Measurements from ENCODE around the gene COL12A1. TPM values are rescaled to one million over a fixed set of nuclear protein-coding genes. Genes with fewer than 3 reads are reported as not detected.

COL12A1 gene
- total RNA-seq, 1 donor from 2014 or later, result not detected

- Mint-ChIP-seq H3K27me3 (ENCODE audit: low read depth) (no peaks in the 10 kb centered on the region), H3K27ac (no peak overlapping the region), H3K4me3 (ENCODE audit: low read depth) (no peak overlapping the region), H3K9me3 (no peaks in the 10 kb centered on the region), H3K36me3 (ENCODE audit: low read depth) (no peaks in the 10 kb centered on the region), H3K4me1 (ENCODE audit: low read depth) (no peaks in the 10 kb centered on the region)
- no peak for DNase-seq (ENCODE audit: low spot score)
- intact Hi-C loops (cut with micrococcal nuclease), result no loop called here
These were observed 108.9 kb downstream of the COL12A1 start for GRCh38 chr6:75096966-75097365.

- no peak for DNase-seq (ENCODE audit: low spot score)
- intact Hi-C loops (cut with micrococcal nuclease), result no loop called here
- H3K4me3 Mint-ChIP-seq (ENCODE audit: low read depth), result no peak overlapping the region
- no peaks in the 10 kb centered on the region for H3K27me3 Mint-ChIP-seq (ENCODE audit: low read depth)
- H3K9me3 Mint-ChIP-seq, result no peaks in the 10 kb centered on the region
- H3K36me3 Mint-ChIP-seq (ENCODE audit: low read depth), result no peaks in the 10 kb centered on the region
- H3K4me1 Mint-ChIP-seq (ENCODE audit: low read depth), result no peaks in the 10 kb centered on the region
- no peak overlapping the region for H3K27ac Mint-ChIP-seq
These were observed 111.1 kb downstream of the COL12A1 start for GRCh38 chr6:75094614-75095200.

- intact Hi-C loops (cut with micrococcal nuclease), result no loop called here
- Mint-ChIP-seq H3K27me3 (ENCODE audit: low read depth) (no peaks in the 10 kb centered on the region), H3K4me3 (ENCODE audit: low read depth) (no peak overlapping the region), H3K27ac (no peak overlapping the region), H3K9me3 (no peaks in the 10 kb centered on the region), H3K36me3 (ENCODE audit: low read depth) (no peaks in the 10 kb centered on the region), H3K4me1 (ENCODE audit: low read depth) (no peaks in the 10 kb centered on the region)
- DNase-seq (ENCODE audit: low spot score), result no peak
These were observed 114.2 kb downstream of the COL12A1 start for GRCh38 chr6:75091467-75092190.

- Mint-ChIP-seq H3K9me3 (no peaks in the 10 kb centered on the region), H3K36me3 (ENCODE audit: low read depth) (no peaks in the 10 kb centered on the region), H3K4me1 (ENCODE audit: low read depth) (no peaks in the 10 kb centered on the region), H3K27me3 (ENCODE audit: low read depth) (peaks cover 4% of the 10 kb centered on the region), H3K27ac (no peak overlapping the region), H3K4me3 (ENCODE audit: low read depth) (no peak overlapping the region)
- no peak for DNase-seq (ENCODE audit: low spot score)
- intact Hi-C loops (cut with micrococcal nuclease), result no loop called here
These were observed 115.3 kb downstream of the COL12A1 start for GRCh38 chr6:75090576-75090975.

GRCh38 chr6:75089921-75090320, 115.9 kb downstream of the COL12A1 start:
- Mint-ChIP-seq H3K9me3 (no peaks in the 10 kb centered on the region), H3K36me3 (ENCODE audit: low read depth) (no peaks in the 10 kb centered on the region), H3K4me3 (ENCODE audit: low read depth) (no peak overlapping the region), H3K27me3 (ENCODE audit: low read depth) (peaks cover 9% of the 10 kb centered on the region), H3K27ac (no peak overlapping the region), H3K4me1 (ENCODE audit: low read depth) (no peaks in the 10 kb centered on the region)
- DNase-seq (ENCODE audit: low spot score), result no peak
- intact Hi-C loops (cut with micrococcal nuclease), result no loop called here

- Mint-ChIP-seq H3K4me3 (ENCODE audit: low read depth) (no peak overlapping the region), H3K9me3 (no peaks in the 10 kb centered on the region), H3K36me3 (ENCODE audit: low read depth) (no peaks in the 10 kb centered on the region), H3K27me3 (ENCODE audit: low read depth) (peaks cover 15% of the 10 kb centered on the region), H3K4me1 (ENCODE audit: low read depth) (peaks cover 2% of the 10 kb centered on the region), H3K27ac (no peak overlapping the region)
- no peak for DNase-seq (ENCODE audit: low spot score)
- intact Hi-C loops (cut with micrococcal nuclease), result no loop called here
These were observed 116.5 kb downstream of the COL12A1 start for GRCh38 chr6:75089151-75089897.

DNA sequence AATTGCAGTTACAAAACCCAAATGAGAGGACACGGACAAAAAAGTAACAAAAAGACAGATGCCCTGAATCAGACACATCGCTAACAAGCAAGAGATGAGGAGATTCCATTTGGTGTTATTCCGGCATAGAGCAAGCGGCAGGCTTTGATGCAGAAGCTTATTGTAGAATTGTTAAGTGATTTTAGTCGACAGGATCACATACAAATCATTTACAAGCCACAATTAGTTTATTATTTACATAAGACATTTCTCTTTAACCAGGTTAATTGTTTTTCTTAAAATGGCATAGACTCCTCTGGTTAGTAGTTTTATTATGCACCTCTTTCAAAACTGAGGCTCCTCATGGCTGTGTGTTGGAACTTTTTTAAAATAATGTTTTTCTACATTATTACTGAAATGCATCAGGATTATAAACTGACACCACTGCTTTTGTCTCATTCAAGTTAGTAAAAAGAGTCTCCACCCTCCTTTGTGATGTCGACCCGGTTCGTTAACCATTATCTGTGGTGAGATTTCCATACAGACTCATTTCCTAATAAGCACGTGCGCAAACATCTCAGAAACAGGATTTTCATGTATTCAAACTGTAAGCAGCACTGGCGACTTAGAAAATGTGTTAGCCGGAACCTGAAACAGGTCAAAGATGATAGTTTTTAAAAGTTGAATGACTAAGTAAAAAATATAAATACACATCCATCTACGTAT, 119.8 kb downstream of the COL12A1 start:
- no peaks in the 10 kb centered on the region for H3K36me3 Mint-ChIP-seq (ENCODE audit: low read depth)
- no peak overlapping the region for H3K4me3 Mint-ChIP-seq (ENCODE audit: low read depth)
- DNase-seq (ENCODE audit: low spot score), result no peak
- H3K27me3 Mint-ChIP-seq (ENCODE audit: low read depth), result peaks cover 20% of the 10 kb centered on the region
- H3K9me3 Mint-ChIP-seq, result no peaks in the 10 kb centered on the region
- intact Hi-C loops (cut with micrococcal nuclease), result loop anchor here (2.0 kb wide), 1 partner anchor 119 kb away; no protein-coding TSS in a partner anchor
- no peak overlapping the region for H3K27ac Mint-ChIP-seq
- H3K4me1 Mint-ChIP-seq (ENCODE audit: low read depth), result peaks cover 2% of the 10 kb centered on the region

DNA sequence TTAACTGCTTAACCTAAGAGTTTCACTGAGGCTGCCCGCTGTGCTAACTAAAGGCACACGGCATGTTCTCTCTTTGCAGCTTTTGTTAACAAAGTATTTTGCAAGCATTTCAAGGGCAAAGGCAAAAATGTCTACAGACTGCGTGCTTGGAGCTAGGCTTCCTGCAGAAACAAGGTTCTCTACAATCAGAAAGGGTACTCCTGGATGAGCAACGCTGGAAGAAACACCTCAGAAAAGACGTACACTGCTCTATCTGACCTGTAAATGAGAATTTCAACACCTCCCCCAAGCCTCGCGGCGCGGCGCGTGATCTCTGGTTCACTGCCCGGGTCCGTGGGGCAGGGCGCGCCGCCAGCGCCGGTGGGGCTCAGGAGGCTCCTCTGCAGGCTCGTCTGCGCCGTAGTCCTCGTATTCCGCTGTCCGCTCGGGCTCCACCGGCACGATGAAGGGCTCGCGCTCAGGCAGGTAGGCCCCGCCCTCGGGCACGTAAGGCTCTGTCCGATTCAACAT, 120.9 kb downstream of the COL12A1 start:
- Mint-ChIP-seq H3K27me3 (ENCODE audit: low read depth) (peaks cover 20% of the 10 kb centered on the region), H3K9me3 (no peaks in the 10 kb centered on the region), H3K27ac (no peak overlapping the region), H3K4me3 (ENCODE audit: low read depth) (no peak overlapping the region), H3K4me1 (ENCODE audit: low read depth) (peaks cover 2% of the 10 kb centered on the region), H3K36me3 (ENCODE audit: low read depth) (no peaks in the 10 kb centered on the region)
- intact Hi-C loops (cut with micrococcal nuclease), result loop anchor here (2.0 kb wide), 1 partner anchor 120 kb away; no protein-coding TSS in a partner anchor
- no peak for DNase-seq (ENCODE audit: low spot score)

DNA sequence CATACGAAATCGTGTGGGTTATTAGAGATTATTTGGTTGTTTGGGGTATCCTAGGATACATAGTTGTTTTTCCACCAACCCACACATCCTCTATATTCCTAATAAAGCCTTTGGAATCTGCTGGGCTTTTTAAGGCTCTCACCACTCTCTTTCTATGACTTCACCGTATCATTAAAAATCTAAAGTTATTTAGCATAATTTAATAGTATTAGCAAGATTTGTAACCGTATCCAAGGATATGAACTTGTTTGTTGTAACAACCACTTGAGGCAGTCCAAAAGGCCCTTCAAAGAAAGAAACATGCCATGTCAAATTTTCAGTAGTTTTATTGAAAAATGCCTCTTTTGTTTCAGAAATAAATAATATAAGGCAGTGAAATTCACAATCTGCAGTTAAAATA, 121.8 kb downstream of the COL12A1 start:
- intact Hi-C loops (cut with micrococcal nuclease), result loop anchor here (2.0 kb wide), 1 partner anchor 121 kb away; no protein-coding TSS in a partner anchor
- no peak overlapping the region for H3K4me3 Mint-ChIP-seq (ENCODE audit: low read depth)
- peaks cover 2% of the 10 kb centered on the region for H3K4me1 Mint-ChIP-seq (ENCODE audit: low read depth)
- no peaks in the 10 kb centered on the region for H3K9me3 Mint-ChIP-seq
- no peak overlapping the region for H3K27ac Mint-ChIP-seq
- H3K27me3 Mint-ChIP-seq (ENCODE audit: low read depth), result peaks cover 20% of the 10 kb centered on the region
- DNase-seq (ENCODE audit: low spot score), result no peak
- no peaks in the 10 kb centered on the region for H3K36me3 Mint-ChIP-seq (ENCODE audit: low read depth)

DNA sequence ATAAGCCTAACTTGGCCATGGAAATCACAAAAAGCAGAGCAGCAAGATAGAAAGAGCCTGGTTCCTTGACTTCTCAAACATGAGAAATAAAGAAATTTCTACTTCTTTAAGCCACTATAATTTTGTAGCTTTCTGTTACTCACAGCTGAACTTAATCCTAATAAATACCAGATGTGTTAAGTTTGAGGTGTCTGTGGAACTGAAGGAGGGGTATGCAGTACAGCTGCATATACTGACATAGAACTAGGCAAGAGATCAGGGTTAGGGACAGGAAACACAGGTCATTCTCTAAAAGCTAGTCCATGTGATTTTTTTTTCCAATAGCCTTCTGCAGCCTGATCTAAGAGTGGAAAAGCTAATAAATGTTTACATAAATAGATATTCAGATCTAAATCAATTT, 123.9 kb downstream of the COL12A1 start:
- intact Hi-C loops (cut with micrococcal nuclease), result no loop called here
- no peak overlapping the region for H3K27ac Mint-ChIP-seq
- H3K4me3 Mint-ChIP-seq (ENCODE audit: low read depth), result no peak overlapping the region
- H3K9me3 Mint-ChIP-seq, result no peaks in the 10 kb centered on the region
- no peaks in the 10 kb centered on the region for H3K36me3 Mint-ChIP-seq (ENCODE audit: low read depth)
- peaks cover 2% of the 10 kb centered on the region for H3K4me1 Mint-ChIP-seq (ENCODE audit: low read depth)
- no peak for DNase-seq (ENCODE audit: low spot score)
- H3K27me3 Mint-ChIP-seq (ENCODE audit: low read depth), result peaks cover 20% of the 10 kb centered on the region

DNA sequence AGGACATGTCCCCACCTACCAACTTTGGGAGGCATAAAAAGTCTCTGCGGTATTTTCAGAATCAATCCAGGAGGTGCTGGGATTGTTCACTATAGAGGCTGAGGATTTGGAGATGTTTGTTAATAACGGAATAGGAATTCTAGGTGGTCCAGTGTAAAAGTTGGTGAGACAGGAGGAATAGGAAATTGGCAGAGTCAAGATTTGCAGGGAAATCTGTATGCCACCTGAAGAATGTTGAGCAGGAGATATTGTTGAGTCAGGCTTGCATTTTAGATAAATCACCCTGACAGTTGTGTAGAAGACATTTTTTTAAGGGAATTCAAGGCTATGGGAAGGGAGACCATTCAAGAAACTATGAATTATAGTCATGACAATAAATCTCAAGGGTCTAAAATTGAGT, 124.8 kb downstream of the COL12A1 start:
- intact Hi-C loops (cut with micrococcal nuclease), result no loop called here
- no peak for DNase-seq (ENCODE audit: low spot score)

DNA sequence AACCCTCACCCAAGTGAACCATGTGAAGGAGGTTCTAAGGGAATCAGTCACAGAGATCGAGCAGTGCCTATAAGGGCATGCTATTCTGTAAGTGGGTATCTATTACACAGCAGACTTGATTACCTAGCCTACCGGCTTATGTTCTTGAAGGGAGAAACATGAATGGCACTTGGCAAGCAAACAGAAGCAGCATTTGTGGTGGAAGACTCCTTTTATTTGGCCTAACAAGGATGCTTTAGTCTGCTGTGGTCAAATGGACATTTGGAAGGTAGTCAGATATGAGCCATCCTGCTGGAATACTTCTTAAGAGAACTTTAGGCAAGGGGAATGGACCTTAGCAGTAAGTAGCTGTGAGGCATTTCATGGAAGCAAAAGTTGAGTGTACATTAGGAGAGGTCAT, 126.3 kb downstream of the COL12A1 start:
- Mint-ChIP-seq H3K27ac (no peak overlapping the region), H3K27me3 (ENCODE audit: low read depth) (peaks cover 7% of the 10 kb centered on the region), H3K4me3 (ENCODE audit: low read depth) (no peak overlapping the region), H3K9me3 (no peaks in the 10 kb centered on the region), H3K4me1 (ENCODE audit: low read depth) (peaks cover 2% of the 10 kb centered on the region), H3K36me3 (ENCODE audit: low read depth) (no peaks in the 10 kb centered on the region)
- intact Hi-C loops (cut with micrococcal nuclease), result no loop called here
- no peak for DNase-seq (ENCODE audit: low spot score)

More for the DNA sequence above, 124.8 kb downstream of the COL12A1 start:
- H3K36me3 Mint-ChIP-seq (ENCODE audit: low read depth), result no peaks in the 10 kb centered on the region
- H3K27ac Mint-ChIP-seq, result no peak overlapping the region
- H3K27me3 Mint-ChIP-seq (ENCODE audit: low read depth), result peaks cover 20% of the 10 kb centered on the region
- no peaks in the 10 kb centered on the region for H3K9me3 Mint-ChIP-seq
- no peak overlapping the region for H3K4me3 Mint-ChIP-seq (ENCODE audit: low read depth)
- peaks cover 2% of the 10 kb centered on the region for H3K4me1 Mint-ChIP-seq (ENCODE audit: low read depth)
